ENCODE results near the gene DIABLO. TPM values are rescaled to one million over a fixed set of nuclear protein-coding genes. Genes with fewer than 3 reads are reported as not detected.
"Not testable (repeated sequence)": the region's sequence is repeated elsewhere in the genome, so short reads cannot be mapped to it uniquely, and the experiment has no call there.

The DIABLO gene
- total RNA-seq, 1 experiment from 2014 or later = 74.6 TPM

DNA sequence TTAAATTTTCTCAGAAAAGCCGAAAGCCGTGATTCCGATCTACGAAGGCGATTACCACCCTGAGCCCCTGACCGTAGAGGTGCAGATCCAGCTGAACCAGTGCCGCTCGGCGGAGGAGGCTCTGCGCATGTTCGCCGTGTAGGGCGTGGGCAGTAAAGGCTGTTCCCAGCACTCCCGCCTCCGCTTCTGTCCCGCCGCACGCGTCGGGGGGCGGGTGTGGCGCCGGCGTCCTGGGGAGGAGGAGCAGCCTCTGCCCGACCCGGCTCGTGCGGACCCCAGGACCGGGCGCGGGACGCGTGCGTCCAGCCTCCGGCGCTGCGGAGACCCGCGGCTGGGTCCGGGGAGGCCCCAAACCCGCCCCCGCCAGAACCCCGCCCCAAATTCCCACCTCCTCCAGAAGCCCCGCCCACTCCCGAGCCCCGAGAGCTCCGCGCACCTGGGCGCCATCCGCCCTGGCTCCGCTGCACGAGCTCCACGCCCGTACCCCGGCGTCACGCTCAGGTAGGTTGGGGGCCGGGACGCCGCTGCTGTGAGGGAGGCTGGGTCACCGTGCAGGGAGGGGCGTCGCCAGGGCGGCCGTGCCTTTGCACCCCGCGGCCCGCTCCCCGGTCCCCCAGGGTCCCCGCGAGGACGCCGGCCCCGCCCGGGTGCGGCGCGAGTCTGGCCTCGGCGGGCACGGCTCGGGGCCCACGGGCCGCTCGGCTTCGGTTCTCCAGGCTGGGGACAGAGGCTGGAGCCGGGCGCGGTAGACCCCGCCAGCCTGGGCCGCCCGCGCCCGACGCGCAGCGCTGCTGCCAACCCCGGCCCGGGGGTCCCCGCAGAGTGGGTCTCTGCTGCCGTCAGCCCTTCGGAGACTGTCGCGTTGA is 22.3 kb downstream of the DIABLO start, which contains the start of gene B3GNT4:
B3GNT4 (plus strand) TSS at position 409 of the 866 bp plus-strand sequence. CDS start 910 bp downstream, outside the sequence.
- H2AK5ac ChIP-seq (ENCODE audit: insufficient read length, low read length) = no peak within 1 kb of the TSS
- TF ChIP-seq, protein P1, sequence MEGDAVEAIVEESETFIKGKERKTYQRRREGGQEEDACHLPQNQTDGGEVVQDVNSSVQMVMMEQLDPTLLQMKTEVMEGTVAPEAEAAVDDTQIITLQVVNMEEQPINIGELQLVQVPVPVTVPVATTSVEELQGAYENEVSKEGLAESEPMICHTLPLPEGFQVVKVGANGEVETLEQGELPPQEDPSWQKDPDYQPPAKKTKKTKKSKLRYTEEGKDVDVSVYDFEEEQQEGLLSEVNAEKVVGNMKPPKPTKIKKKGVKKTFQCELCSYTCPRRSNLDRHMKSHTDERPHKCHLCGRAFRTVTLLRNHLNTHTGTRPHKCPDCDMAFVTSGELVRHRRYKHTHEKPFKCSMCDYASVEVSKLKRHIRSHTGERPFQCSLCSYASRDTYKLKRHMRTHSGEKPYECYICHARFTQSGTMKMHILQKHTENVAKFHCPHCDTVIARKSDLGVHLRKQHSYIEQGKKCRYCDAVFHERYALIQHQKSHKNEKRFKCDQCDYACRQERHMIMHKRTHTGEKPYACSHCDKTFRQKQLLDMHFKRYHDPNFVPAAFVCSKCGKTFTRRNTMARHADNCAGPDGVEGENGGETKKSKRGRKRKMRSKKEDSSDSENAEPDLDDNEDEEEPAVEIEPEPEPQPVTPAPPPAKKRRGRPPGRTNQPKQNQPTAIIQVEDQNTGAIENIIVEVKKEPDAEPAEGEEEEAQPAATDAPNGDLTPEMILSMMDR (conservative IDR thresholded peaks at IDR 0.05) = no peak
- H4K20me1 ChIP-seq (ENCODE audit: control insufficient read depth, insufficient read depth, insufficient read length) = no peaks in the 10 kb centered on the region
- no peak within 1 kb of the TSS for H3K18ac ChIP-seq (ENCODE audit: insufficient read length, low read depth, low read length)
- no peak within 1 kb of the TSS for H3K23ac ChIP-seq (ENCODE audit: insufficient read length, low read depth, low read length)
- H2BK15ac ChIP-seq (ENCODE audit: low read depth, low read length) = no peak within 1 kb of the TSS
- no peak within 1 kb of the TSS for H3K9ac ChIP-seq (ENCODE audit: extremely low read depth, insufficient read length, low read length)
- H4K8ac ChIP-seq (replicated peaks; ENCODE audit: insufficient read length, low read depth, low read length) = no peak within 1 kb of the TSS
- no peak within 1 kb of the TSS for H2BK12ac ChIP-seq (ENCODE audit: insufficient read length, low read depth, low read length)
- peak within 1 kb of the TSS; percentile 64 to 83 for H3K4me3 Mint-ChIP-seq
- H3K9me3 Mint-ChIP-seq = no peaks in the 10 kb centered on the region
- H3K56ac ChIP-seq (ENCODE audit: insufficient read length, low read depth, low read length) = no peak within 1 kb of the TSS
- H3K23me2 ChIP-seq (ENCODE audit: insufficient read length, low read depth, low read length, poor library complexity, severe bottlenecking) = peaks cover 7% of the 10 kb centered on the region
- peak; percentile 84 for DNase-seq
- H3K27ac ChIP-seq (ENCODE audit: insufficient read length, low read depth, low read length) = no peak within 1 kb of the TSS
- no peak within 1 kb of the TSS for H4K5ac ChIP-seq (ENCODE audit: insufficient read length, low read depth, low read length)
- no peaks in the 10 kb centered on the region for H3K79me2 ChIP-seq (ENCODE audit: insufficient read depth, low read length)
- peak within 1 kb of the TSS; percentile 48 for H3K4me2 ChIP-seq (ENCODE audit: insufficient read depth, insufficient read length, low read length)
- no peaks in the 10 kb centered on the region for H3K79me1 ChIP-seq (ENCODE audit: insufficient read depth, low read depth, low read length, poor library complexity, severe bottlenecking)
- no peaks in the 10 kb centered on the region; the same call in 1 of the 2 replicates for H3K4me1 ChIP-seq (ENCODE audit: insufficient read depth, low read length)
- no peak within 1 kb of the TSS for H3K4ac ChIP-seq (ENCODE audit: low read depth, low read length)
- H3K14ac ChIP-seq (ENCODE audit: insufficient read depth, low read length) = no peak within 1 kb of the TSS; the same call in 1 of the 2 replicates
- H2AFZ ChIP-seq (ENCODE audit: low read length) = no peak within 1 kb of the TSS
- H2BK5ac ChIP-seq (ENCODE audit: insufficient read length, low read length) = no peak within 1 kb of the TSS
- H3K27ac Mint-ChIP-seq = no peak within 1 kb of the TSS; a peak in 1 of 7 replicates
- no peak within 1 kb of the TSS for H4K91ac ChIP-seq (ENCODE audit: insufficient read length, low read depth, low read length)
- peaks cover 24 to 27% of the 10 kb centered on the region in 2 experiments for H3K4me1 Mint-ChIP-seq
- peaks cover 4% of the 10 kb centered on the region; the same call in 1 of the 2 replicates for H3K27me3 ChIP-seq (ENCODE audit: insufficient read depth, low read length)
- no peaks in the 10 kb centered on the region for H3K9me3 ChIP-seq (ENCODE audit: control insufficient read depth, low read depth, low read length)
- no CpG with 5 or more reads among the region's 104 CpGs for WGBS (ENCODE audit: extremely low coverage, insufficient read length, low lambda C conversion rate)
- no peak within 1 kb of the TSS for H2BK20ac ChIP-seq (ENCODE audit: low read depth, low read length, poor library complexity, severe bottlenecking)
- H3K36me3 Mint-ChIP-seq (ENCODE audit: insufficient read depth in 1 of 3, low read depth in 3 of 3) = peaks cover 12 to 15% (median 13%) of the 10 kb centered on the region in 3 experiments; a peak in 6 of 7 replicates
- H3T11ph ChIP-seq (ENCODE audit: low read length) = no peak within 1 kb of the TSS
- H2BK120ac ChIP-seq (ENCODE audit: low read depth, low read length, poor library complexity, severe bottlenecking) = no peak within 1 kb of the TSS
- peaks cover 54% of the 10 kb centered on the region for H3K27me3 Mint-ChIP-seq (ENCODE audit: low read depth)

DNA sequence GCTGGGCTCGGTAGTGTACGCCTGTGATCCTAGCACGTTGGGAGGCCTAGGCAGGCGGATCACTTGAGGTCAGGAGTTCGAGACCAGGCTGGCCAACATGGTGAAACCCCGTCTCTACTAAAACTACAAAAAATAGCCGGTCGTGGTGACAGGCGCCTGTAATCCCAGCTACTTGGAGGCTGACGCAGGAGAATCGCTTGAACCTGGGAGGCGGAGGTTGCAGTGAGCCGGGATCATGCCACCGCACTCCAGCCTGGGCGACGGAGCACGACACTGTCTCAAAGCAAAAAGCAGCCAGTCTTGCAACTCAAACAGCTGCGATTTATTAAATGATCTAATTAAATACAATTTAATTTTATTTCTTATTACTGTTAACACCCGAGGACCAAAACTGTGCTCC is 23.0 kb downstream of the DIABLO start:
- H3K9me3 ChIP-seq (ENCODE audit: control insufficient read depth, low read depth, low read length); H3K9me3 Mint-ChIP-seq; H2BK20ac ChIP-seq (ENCODE audit: low read depth, low read length, poor library complexity, severe bottlenecking); H2BK120ac ChIP-seq (ENCODE audit: low read depth, low read length, poor library complexity, severe bottlenecking); H4K8ac ChIP-seq (replicated peaks; ENCODE audit: insufficient read length, low read depth, low read length); H2BK15ac ChIP-seq (ENCODE audit: low read depth, low read length); H3K79me1 ChIP-seq (ENCODE audit: insufficient read depth, low read depth, low read length, poor library complexity, severe bottlenecking); H3K36me3 Mint-ChIP-seq (ENCODE audit: insufficient read depth in 1 of 3, low read depth in 3 of 3); H3K79me2 ChIP-seq (ENCODE audit: insufficient read depth, low read length); H4K91ac ChIP-seq (ENCODE audit: insufficient read length, low read depth, low read length); H3K27ac ChIP-seq (ENCODE audit: insufficient read length, low read depth, low read length); H3K23me2 ChIP-seq (ENCODE audit: insufficient read length, low read depth, low read length, poor library complexity, severe bottlenecking); H3K56ac ChIP-seq (ENCODE audit: insufficient read length, low read depth, low read length); H2AFZ ChIP-seq (ENCODE audit: low read length); H3T11ph ChIP-seq (ENCODE audit: low read length); H3K4me1 ChIP-seq (ENCODE audit: insufficient read depth, low read length); DNase-seq; H4K20me1 ChIP-seq (ENCODE audit: control insufficient read depth, insufficient read depth, insufficient read length); H3K4ac ChIP-seq (ENCODE audit: low read depth, low read length); H3K23ac ChIP-seq (ENCODE audit: insufficient read length, low read depth, low read length); H2AK5ac ChIP-seq (ENCODE audit: insufficient read length, low read length); H3K9ac ChIP-seq (ENCODE audit: extremely low read depth, insufficient read length, low read length); H3K27me3 ChIP-seq (ENCODE audit: insufficient read depth, low read length); H3K18ac ChIP-seq (ENCODE audit: insufficient read length, low read depth, low read length); H2BK12ac ChIP-seq (ENCODE audit: insufficient read length, low read depth, low read length); H2BK5ac ChIP-seq (ENCODE audit: insufficient read length, low read length); H3K27ac Mint-ChIP-seq; H3K14ac ChIP-seq (ENCODE audit: insufficient read depth, low read length); H4K5ac ChIP-seq (ENCODE audit: insufficient read length, low read depth, low read length): not testable (repeated sequence)
- H3K4me1 Mint-ChIP-seq = peaks cover 17 to 21% of the 10 kb centered on the region in 2 experiments
- peaks cover 55% of the 10 kb centered on the region for H3K27me3 Mint-ChIP-seq (ENCODE audit: low read depth)
- WGBS (ENCODE audit: extremely low coverage, insufficient read length, low lambda C conversion rate) = no CpG with 5 or more reads among the region's 19 CpGs
- peak overlapping the region; percentile 48 for H3K4me2 ChIP-seq (ENCODE audit: insufficient read depth, insufficient read length, low read length)
- peak overlapping the region; percentile 64 to 83 for H3K4me3 Mint-ChIP-seq
